ENCODE measurements around the gene CSE1L.
A peak's percentile ranks its signal among the peaks of the same experiment; 100 is the strongest.
"Not testable (repeated sequence)": the region's sequence is repeated elsewhere in the genome, so short reads cannot be mapped to it uniquely, and the experiment has no call there.

CSE1L gene

DNA sequence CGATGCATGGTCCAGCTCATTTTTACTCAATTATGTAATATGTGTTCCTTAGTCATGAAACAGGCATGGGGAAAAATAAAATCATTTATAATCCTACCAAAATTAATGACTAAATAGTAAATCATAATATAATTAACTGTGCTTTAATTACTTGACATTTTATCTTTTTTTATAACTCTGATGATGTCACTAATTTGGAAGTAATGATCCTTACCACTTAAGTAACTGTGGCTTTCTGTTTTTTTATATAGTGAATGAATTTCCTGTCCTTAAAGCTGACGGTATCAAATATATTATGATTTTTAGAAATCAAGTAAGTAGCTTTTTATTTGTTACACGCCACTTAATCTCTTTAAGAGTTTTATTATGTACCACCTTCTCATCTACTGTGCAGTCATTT, 32.2 kb downstream of the CSE1L start:
- no peak for DNase-seq (ENCODE audit: low spot score)

GRCh38 chr20:49082295-49082694, 36.2 kb downstream of the CSE1L start:
- DNase-seq (ENCODE audit: low spot score) = not testable (repeated sequence)

GRCh38 chr20:49091104-49091503, 45.0 kb downstream of the CSE1L start:
- DNase-seq (ENCODE audit: low spot score) = no peak

GRCh38 chr20:49091762-49092161, 45.6 kb downstream of the CSE1L start:
- no peak for DNase-seq (ENCODE audit: low spot score)

DNA sequence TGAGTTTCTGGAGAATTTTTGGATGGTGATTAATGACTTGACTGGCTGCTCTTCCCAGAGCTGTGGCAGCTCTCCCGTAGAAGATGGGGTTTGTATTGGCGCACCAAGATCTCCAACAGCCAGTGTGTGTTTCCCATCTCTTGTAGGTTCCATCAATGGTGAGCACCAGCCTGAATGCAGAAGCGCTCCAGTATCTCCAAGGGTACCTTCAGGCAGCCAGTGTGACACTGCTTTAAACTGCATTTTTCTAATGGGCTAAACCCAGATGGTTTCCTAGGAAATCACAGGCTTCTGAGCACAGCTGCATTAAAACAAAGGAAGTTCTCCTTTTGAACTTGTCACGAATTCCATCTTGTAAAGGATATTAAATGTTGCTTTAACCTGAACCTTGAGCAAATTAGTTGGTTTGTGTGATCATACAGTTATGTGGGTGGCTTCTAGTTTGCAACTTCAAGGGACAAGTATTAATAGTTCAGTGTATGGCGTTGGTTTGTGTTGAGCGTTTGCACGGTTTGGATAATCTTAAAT, 50.2 kb downstream of the CSE1L start:
- DNase-seq (ENCODE audit: low spot score) = no peak

DNA sequence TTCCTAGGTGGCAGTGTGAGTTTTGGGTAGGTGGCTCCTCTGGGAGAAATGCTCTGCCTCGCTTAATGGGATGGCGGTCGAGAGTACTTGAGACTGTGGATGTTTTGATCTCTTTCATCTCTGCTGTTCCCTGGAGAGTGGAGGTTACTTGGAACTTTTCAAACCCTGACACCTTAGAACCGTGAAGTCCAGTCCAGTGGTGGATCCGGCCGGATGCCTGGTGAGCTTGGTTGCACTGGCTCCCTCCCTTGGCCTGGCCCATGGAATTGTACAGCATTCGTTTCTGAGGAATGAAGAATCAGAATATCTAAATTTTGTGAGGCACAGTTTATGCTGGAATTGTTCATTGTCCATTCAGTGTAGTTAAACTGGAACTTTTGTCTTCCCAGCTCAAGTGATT, 51.0 kb downstream of the CSE1L start:
- DNase-seq (ENCODE audit: low spot score) = no peak

DNA sequence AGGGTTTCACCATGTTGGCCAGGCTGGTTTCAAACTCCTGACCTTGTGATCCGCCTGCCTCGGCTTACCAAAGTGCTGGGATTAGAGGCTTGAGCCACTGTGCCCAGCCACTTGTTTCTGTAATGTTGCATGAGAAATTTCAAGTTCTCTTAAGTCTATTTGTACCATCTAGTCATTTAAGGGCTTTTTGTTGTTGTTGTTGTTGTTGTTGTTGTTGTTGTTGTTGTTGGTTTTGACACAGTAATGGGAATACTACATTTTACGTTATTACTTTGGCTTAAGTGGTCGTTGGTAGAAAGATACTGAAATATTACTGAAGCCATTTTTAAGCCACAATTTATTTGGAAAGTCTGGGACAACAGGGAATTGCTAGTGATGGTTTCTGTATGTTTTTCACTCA, 52.0 kb downstream of the CSE1L start:
- DNase-seq (ENCODE audit: low spot score) = no peak

- no peak for DNase-seq (ENCODE audit: low spot score)
These were observed 52.9 kb downstream of the CSE1L start for GRCh38 chr20:49099011-49099410.

DNA sequence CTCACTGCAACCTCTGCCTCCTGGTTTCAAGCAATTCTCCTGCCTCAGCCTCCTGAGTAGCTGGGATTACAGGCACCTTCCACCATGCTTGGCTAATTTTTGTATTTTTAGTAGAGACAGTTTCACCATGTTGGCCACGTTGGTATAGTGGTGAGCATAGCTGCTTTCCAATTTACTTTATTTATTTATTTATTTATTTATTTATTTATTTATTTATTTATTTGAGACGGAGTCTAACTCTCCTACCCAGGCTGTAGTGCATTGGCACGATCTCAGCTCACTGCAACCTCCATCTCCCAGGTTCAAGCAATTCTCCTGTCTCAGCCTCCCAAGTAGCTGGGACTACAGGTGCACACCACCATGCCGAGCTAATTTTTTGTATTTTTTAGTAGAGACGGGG, 54.2 kb downstream of the CSE1L start:
- not testable (repeated sequence) for DNase-seq (ENCODE audit: low spot score)

GRCh38 chr20:49100972-49101371, 54.9 kb downstream of the CSE1L start:
- DNase-seq (ENCODE audit: low spot score) = no peak

DNA sequence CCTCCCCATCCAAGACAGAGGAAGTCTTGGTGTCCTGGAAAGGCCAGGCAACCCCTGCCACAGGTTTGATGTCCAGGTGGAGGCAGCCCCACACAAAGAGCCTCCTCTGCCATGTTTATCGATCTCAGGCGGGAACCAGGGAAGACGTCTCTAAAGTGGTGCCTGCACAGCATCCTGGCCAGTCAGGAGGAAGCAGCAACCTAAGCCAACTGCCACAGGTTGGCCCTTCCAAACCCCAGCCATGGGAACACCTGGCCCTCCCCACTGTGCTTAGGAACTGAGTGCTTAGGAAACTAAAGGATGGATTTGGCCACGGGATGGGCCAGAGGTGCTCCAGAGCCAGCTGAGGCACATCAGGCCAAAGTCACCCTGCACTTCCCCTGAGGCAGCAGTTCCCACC, 56.9 kb downstream of the CSE1L start:
- DNase-seq (ENCODE audit: low spot score) = no peak

DNA sequence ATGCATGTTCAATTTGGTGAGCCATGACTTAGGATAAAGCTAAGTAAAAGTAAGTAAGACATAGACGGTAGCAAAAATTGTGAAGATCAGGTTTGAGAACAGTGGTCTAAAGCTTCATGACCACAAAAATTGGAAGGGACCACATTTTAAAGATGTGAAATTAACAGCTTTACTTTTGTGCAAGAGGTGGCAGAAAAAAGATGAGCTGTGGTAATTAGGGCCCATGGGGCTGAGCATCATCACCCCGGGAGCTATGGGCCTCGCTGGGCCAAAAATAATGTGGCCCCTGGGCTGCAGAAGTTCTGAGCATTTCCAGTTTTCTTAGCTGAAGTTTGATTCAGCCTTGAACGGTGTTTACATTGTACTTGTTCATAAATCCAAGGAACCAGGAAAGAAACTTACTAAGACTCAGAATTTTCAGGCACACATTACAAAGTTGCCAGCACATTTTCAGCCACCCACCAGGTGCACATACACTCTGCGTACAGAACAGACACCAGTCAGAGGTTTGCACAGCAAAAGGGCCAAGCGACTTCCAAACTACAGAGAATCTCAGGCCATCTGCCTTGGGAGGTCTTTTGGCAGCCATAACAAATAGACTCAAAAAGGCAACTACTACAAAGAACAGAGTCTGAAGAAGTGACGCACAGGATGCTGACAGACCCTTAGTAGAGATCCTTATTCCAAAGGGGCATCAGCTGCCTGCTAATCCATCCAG, 57.7 kb downstream of the CSE1L start:
- no peak for DNase-seq (ENCODE audit: low spot score)

DNA sequence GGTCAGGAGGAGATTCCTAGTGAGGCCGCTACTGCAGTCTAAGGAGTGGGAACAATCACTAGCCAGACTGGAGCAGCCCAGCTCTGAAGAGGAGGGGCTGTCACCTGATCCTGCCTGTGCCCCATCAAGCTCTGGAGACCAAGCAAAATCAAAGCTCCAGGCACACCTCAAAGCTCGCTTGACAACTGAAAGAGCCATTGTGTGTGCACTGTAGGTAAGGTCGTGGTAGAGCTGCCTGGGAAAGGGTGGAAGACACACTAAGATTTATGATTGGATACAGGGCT, 58.2 kb downstream of the CSE1L start:
- peak; percentile 55 for DNase-seq (ENCODE audit: low spot score)

GRCh38 chr20:49104979-49105547, 59.0 kb downstream of the CSE1L start:
- not testable (repeated sequence) for DNase-seq (ENCODE audit: low spot score)

GRCh38 chr20:49106328-49106727, 60.2 kb downstream of the CSE1L start:
- DNase-seq (ENCODE audit: low spot score) = no peak

DNA sequence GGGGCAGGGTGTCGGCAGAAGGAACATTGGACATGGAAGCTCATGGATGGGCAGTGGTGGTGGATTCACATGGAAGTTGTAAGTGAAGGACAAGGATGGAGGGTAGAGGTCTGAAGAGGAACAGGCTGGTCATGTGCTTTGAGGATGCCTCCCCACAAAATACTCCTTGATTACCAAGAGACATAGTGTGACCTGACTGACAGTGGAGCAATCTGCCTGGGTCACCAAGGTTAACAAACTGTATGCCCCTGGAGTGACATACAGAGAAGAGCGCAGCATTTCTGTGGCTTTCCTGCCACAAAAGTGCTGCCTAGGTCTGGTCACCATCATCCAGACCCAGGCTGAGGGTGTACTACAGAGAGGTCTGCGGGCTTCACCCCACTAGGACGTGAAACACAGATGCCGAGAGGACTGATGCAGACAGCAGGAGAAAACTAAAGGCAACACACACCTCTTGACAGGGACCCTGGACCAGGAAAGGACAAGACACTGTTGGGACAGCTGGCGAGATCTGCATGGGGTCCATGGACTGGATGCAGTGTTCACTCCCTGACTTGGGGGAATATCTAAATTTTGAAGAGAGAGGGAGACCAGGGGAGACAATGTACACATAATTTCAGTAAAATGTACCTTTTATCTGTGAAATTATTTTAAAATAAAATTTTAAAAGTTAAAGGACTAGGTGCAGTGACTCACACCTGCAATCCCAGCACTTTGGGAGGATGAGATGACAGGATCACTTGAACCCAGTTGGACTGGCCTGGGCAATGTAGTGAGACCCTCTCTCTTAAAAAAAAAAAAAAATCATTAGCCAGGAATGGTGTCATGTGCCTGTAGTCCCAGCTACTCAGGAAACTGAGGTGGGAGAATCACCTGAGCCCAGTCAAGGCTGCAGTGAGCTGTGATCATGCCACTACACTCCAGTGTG, 64.9 kb downstream of the CSE1L start:
- DNase-seq (ENCODE audit: low spot score) = no peak

GRCh38 chr20:49112596-49113274, 66.6 kb downstream of the CSE1L start:
- DNase-seq (ENCODE audit: low spot score) = no peak

- DNase-seq (ENCODE audit: low spot score) = no peak
These were observed 69.5 kb downstream of the CSE1L start for GRCh38 chr20:49115564-49115963.

DNA sequence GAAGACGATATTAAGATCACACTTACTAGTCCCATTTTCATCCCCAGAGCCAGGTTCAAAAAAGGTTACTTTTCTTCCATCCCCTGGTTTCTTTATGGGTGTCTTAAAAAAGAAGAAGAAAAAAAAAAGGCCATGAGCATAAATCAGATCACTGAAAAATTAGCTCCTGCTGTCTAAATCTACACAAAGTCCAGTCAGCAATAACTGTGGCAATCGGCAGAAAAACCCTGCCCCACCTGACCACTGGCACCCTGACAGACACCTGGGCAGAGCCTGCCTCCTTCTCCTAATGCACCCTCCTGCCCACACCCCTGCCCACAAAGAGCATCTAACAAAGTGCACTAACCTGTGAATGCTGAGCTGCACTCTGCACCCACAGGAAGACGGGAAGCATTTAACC, 72.2 kb downstream of the CSE1L start:
- DNase-seq (ENCODE audit: low spot score) = no peak

GRCh38 chr20:49119988-49120387, 73.9 kb downstream of the CSE1L start:
- DNase-seq (ENCODE audit: low spot score) = no peak

DNA sequence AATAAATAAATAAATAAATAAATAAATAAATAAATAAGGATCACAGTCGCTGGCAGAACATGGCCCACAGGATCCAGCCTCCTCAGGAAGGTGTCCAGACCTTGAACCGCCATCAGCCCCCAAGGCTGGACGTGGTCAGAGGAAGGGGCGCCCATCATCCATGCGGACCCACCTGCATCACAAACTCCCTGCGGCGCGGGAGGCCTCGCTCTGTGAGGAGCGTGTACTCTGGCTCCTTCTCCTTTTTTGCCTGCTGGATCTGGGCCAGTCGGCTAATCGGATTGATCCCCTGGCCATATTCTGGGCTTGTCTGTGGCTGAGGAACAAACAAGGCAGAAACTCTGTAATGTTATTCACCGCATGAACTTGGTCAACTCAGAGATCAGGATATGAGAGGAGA, 76.8 kb downstream of the CSE1L start:
- DNase-seq (ENCODE audit: low spot score) = no peak

DNA sequence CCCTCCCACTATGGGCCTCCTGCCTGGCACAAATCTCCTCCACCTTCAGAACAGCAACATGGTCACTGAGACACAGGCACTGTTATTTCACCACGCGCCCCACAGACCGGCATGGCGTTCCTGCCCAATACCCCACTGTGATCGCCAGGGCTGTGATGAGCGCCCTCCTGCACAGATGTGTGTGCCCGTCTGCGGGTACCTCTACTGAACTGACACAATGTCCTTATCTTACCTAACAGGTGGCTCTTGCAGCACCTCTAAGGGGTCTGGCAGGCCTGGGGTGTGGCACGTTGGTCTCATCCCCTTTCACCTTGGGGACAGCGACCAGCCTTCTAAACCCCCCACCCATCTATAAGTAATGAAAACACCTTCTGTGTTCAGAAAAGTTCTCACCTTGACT, 77.9 kb downstream of the CSE1L start:
- DNase-seq (ENCODE audit: low spot score) = no peak

All from iPS-NIHi11 (cell line).